GM21737 (cell line): ENCODE data around the gene FGF3.
"Not testable (repeated sequence)": the region's sequence is repeated elsewhere in the genome, so short reads cannot be mapped to it uniquely, and the experiment has no call there.

ENCODE experiments used
- ATAC-seq: cut with Tn5 transposase; IDR thresholded peaks from one replicate; pipeline ENCODE4 v1.9.1; 2021; ENCODE audit warnings: mild to moderate bottlenecking, moderate library complexity; ENCODE audit not compliant: unreplicated experiment

FGF3 gene

DNA sequence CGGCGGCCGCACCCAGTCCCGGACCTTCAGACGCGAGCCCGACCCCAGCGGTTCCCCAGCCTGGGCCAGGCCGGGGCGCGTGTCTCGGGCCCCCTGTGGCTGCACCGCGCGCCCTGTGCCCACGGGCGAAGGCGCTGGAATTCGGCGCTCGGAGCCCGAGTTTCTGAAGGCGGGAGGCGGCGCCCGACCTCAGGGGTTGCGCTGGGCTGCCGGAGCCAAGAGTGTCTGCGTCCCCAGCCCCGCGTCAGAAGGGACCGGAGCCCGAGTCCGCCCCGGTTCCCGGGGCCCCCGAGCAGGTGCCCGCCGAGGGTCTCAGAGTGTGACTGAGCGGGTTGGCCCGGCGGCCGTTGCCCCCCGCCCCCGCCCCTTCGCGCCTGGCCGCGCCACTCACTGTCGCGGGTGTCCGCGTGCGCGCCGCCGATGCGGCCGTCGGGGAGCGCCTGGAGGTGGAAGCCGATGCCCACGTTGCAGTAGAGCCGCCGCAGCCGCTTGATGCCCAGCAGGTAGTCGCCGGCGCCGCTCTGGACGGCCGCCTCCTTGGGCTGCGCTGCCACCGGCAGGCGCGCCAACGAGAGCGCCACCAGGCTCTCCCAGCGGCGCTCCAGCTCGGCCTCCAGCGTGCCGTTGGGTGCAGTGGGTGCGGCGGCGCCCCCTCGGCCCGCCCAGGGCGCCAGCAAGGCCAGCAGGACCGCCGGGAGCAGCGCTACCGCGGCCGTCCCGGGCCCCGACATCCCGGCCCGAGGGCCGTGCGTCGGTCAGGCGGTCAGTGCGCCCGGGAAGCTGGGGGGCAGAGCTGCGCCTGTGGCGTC lies 44.7 kb downstream of the FGF3 start:
- no peak for ATAC-seq

DNA sequence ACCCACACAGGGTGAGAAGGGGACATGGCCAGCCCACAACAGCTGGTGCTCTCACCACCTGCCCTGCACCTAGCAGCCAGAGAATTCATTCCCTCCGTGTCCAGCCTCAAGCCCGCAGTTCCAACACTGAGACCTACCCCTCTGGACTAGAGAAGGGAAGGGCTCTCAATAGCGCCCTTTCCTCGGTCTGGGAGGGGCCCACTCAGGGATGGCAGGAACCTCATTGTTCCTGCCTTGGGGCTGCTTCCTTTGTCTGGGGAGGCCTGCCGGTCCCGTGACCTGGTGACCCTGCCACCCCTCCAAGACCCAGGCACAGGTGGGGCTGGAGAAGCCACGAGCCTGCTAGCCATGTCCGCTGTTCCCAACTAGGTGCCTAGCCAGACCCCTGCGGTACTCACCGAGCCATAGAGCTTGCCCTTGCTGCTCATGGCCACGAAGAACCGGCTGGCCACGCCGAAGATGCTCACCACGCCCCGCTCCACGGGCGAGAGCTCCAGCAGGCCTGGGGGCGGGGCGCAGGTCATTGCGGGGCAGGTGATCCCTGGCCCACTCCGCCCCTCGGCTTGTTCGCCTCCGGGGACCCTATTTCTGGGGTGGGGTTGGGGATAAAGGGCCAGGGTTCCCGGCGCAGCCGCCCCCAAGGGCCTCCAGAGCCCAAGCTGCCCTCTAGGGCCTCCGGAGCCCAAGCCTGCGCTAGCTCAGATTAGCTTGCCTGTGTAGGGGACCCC lies 45.4 kb downstream of the FGF3 start:
- no peak for ATAC-seq

GRCh38 chr11:69771466-69771865 lies 47.8 kb downstream of the FGF3 start:
- ATAC-seq: no peak

GRCh38 chr11:69770540-69770939 lies 48.7 kb downstream of the FGF3 start:
- no peak for ATAC-seq

- ATAC-seq: no peak
Measured at GRCh38 chr11:69765498-69765995, 53.7 kb downstream of the FGF3 start.

DNA sequence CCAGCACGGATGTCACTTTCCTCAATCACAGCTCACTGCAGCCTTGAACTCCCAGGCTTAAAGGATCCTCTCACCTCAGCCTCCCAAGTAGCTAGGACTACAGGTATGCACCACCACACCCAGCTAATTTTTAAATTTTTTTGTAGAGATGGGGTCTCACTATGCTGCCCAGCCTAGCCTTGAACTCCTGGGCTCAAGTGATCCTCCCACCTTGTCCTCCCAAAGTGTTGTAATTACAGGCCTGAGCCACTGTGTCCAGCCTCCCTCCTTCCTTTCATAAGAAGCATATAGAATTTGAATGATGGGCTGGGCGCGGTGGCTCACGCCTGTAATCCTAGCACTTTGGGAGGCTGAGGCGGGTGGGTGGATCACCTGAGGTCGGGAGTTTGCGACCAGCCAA lies 54.3 kb downstream of the FGF3 start:
- not testable (repeated sequence) for ATAC-seq

- ATAC-seq: no peak
Measured at GRCh38 chr11:69760319-69760718, 58.9 kb downstream of the FGF3 start.
